ENCODE results near the gene GRB2.
"Not testable (repeated sequence)": the region's sequence is repeated elsewhere in the genome, so short reads cannot be mapped to it uniquely, and the experiment has no call there.

Gene GRB2

GRCh38 chr17:75319904-75320691, 85.4 kb downstream of the GRB2 start:
- DNase-seq (ENCODE audit: low read depth in 2 of 2), result peak; percentile 38 to 40

- no peak for DNase-seq (ENCODE audit: low read depth in 2 of 2)
Observed at GRCh38 chr17:75318615-75319222, 86.8 kb downstream of the GRB2 start.

- DNase-seq (ENCODE audit: low read depth in 2 of 2), result no peak
Observed at GRCh38 chr17:75318211-75318610, 87.3 kb downstream of the GRB2 start.

GRCh38 chr17:75317671-75318070, 87.8 kb downstream of the GRB2 start:
- no peak for DNase-seq (ENCODE audit: low read depth in 2 of 2)

- no peak for DNase-seq (ENCODE audit: low read depth in 2 of 2)
Observed at GRCh38 chr17:75316253-75316652, 89.2 kb downstream of the GRB2 start.

GRCh38 chr17:75315541-75316243, 89.8 kb downstream of the GRB2 start:
- no peak for DNase-seq (ENCODE audit: low read depth in 2 of 2)

GRCh38 chr17:75313941-75314551, 91.4 kb downstream of the GRB2 start:
- DNase-seq (ENCODE audit: low read depth in 2 of 2), result no peak

GRCh38 chr17:75308732-75309629, 96.5 kb downstream of the GRB2 start:
- DNase-seq (ENCODE audit: low read depth in 2 of 2), result no peak

GRCh38 chr17:75307957-75308731, 97.3 kb downstream of the GRB2 start:
- no peak for DNase-seq (ENCODE audit: low read depth in 2 of 2)

- no peak for DNase-seq (ENCODE audit: low read depth in 2 of 2)
Observed at GRCh38 chr17:75301502-75302206, 103.8 kb downstream of the GRB2 start.

GRCh38 chr17:75301049-75301448, 104.4 kb downstream of the GRB2 start:
- DNase-seq (ENCODE audit: low read depth in 2 of 2), result no peak

GRCh38 chr17:75300280-75300679, 105.2 kb downstream of the GRB2 start:
- no peak for DNase-seq (ENCODE audit: low read depth in 2 of 2)

GRCh38 chr17:75295201-75296158, 110.0 kb downstream of the GRB2 start:
- no peak for DNase-seq (ENCODE audit: low read depth in 2 of 2)

- not testable (repeated sequence) for DNase-seq (ENCODE audit: low read depth in 2 of 2)
Observed at GRCh38 chr17:75292810-75293448, 112.5 kb downstream of the GRB2 start.

- DNase-seq (ENCODE audit: low read depth in 2 of 2), result no peak
Observed at GRCh38 chr17:75289832-75290337, 115.6 kb downstream of the GRB2 start.

- peak; percentile 94 for DNase-seq (ENCODE audit: low read depth in 2 of 2)
Observed at GRCh38 chr17:75289115-75289831, 116.2 kb downstream of the GRB2 start, which contains the start of gene SLC25A19. Gene SLC25A19 (minus strand): TSS chr17:75289433. CDS start chr17:75286764, 2,669 bp downstream.

GRCh38 chr17:75288770-75289114, 116.7 kb downstream of the GRB2 start:
- no peak for DNase-seq (ENCODE audit: low read depth in 2 of 2)
